IPS-15b (cell line): ENCODE results near the gene ANAPC2.

Source experiments
- H3K27me3 ChIP-seq: one replicate; pipeline ENCODE4 v1.6.1; 2013; ENCODE audit warnings: low read length; ENCODE audit not compliant: control insufficient read depth, insufficient read depth
- H3K36me3 ChIP-seq: one replicate; pipeline ENCODE4 v1.6.1; 2013; ENCODE audit warnings: low read length; ENCODE audit not compliant: control insufficient read depth, insufficient read depth
- H3K4me1 ChIP-seq: one replicate; pipeline ENCODE4 v1.6.1; 2013; ENCODE audit warnings: mild to moderate bottlenecking, low read length; ENCODE audit not compliant: control insufficient read depth, insufficient read depth
- H3K4me3 ChIP-seq: one replicate; pipeline ENCODE4 v1.5.1; 2013; ENCODE audit warnings: low read depth, low read length
- H3K9ac ChIP-seq: one replicate; pipeline ENCODE4 v1.6.1; 2013; ENCODE audit warnings: low read depth, mild to moderate bottlenecking, low read length
- H3K9me3 ChIP-seq: one replicate; pipeline ENCODE4 v1.6.1; 2013; ENCODE audit warnings: mild to moderate bottlenecking, low read length; ENCODE audit not compliant: control insufficient read depth, insufficient read depth

ANAPC2 gene

DNA sequence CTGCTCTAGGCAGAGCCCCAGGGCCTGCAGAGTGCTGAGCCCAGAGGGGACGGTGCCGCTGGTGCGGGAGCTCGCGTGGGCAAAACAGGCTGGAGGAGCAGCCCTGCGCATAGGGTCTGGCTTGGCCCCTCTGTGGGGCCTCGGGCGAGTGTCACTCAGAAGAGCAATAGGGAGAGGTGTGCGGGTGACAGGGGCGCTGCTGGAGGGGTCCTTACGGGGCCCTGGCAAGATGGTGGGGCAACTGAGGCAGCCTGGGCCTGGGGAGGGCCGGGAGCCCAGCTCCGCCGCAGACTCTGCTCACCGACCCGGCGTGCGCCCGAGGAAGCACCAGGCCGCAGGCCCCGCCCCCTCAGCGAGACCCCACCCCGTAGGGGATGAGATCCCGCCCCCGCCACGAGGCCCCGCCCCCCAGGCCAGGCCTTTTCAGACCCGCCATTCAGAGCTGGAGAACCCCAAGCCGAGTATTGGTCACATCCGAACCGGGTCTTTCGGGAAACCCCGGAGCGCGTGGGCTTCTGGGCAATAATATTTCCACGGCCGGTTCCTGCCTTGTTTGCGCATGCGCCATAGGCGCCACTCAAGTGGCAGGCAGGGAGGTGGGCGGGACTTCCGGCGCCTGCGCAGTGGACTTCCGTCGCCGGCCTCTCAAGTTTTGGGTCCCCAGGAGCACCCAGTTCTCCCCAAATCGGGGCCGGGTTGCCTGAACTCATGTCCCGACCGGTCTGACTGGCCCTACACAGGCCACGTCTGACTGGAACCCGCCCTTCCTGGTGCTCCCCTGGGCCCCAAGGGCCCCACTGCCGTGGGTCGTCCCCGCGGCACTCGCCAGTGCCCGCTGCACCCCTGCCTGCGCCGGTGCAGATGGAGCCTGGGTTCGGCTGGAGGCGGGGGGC lies 35.0 kb upstream of the ANAPC2 start:
- Histone ChIP-seq H3K4me1 (no peaks in the 10 kb centered on the region), H3K9me3 (no peaks in the 10 kb centered on the region), H3K4me3 (peak overlapping the region; percentile 65), H3K27me3 (no peaks in the 10 kb centered on the region), H3K36me3 (no peaks in the 10 kb centered on the region), H3K9ac (peak overlapping the region; percentile 85)

DNA sequence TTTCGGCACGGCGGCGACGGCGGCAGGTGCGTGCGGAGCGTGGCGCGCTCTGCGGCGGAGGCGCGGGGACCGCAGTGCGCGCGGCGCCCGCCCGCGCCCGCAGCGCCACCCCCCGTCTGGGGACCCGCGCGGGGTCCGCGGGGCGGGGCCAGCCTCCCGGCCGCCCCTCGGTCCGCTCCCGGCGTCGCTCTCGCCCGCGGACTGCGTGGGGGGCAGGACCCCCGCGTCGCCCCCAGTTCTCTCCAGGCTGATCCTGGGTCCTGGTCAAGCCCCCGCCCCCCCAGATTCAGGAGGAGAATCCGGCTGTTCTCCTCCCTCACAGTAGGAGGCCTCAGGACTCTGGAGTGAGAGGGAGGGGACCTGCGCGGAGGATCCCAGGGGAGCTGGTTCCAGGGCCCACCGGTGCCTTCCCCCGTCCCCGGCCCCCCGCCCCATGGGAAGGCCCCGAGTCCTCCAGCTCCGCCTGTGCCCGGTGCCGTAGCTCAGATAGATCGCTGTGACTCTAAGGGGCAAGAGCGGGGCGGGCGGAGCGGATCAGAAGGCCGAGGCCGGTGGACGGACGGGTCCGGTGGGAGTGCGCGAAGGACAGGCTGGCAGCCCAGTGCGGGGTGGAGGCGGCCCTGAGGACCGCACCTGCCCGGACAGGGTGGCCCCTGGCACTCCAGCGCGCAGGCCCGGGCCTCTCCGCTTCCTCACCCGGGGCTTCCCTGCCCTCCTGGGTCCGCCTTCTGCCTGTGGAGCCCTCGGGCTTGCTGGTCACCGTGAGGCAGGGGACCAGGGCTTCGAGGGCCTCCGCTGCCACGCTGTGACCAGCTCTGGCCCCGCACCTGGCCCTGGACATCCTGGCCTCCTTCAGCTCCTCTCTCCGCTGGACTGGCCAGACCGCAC lies 34.1 kb upstream of the ANAPC2 start, which contains the start of gene RNF208:
RNF208 (minus strand) TSS at position 51 of the 888 bp plus-strand sequence. CDS start 1,028 bp downstream, outside the sequence.
- H3K4me1 ChIP-seq, result no peaks in the 10 kb centered on the region
- peak within 1 kb of the TSS; percentile 41 for H3K9ac ChIP-seq
- H3K27me3 ChIP-seq, result no peaks in the 10 kb centered on the region
- H3K9me3 ChIP-seq, result no peaks in the 10 kb centered on the region
- H3K36me3 ChIP-seq, result no peaks in the 10 kb centered on the region
- peak within 1 kb of the TSS; percentile 63 for H3K4me3 ChIP-seq

DNA sequence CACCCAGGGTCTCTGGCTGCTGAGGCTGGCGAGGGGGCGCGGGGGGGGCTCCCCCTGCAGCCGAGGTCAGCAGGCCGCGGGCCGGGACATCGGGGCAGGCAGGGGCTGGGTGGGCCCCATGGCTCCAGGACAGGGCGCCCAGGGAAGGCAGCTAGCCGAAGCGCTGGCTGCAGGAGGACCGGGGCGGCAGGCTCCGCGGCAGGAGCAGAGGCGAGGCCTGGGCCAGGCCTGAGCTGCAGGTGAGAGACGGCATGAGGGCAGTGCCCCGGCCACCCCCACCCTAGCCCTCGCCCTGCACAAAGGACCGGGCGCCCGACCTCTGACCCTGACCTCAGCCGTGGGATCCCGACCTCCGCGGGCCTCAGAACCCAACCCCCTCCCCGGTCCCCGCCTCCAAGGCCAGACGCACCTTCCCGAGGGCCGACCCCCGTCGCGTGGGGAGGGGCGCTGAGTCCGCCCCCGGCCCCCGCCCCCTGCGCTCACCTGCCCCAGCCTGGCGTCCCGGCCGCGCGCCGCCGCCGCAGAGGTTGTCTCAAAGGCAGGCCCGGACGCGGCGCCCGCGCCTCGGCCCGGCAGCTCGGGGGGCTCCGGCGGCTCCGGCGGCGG lies 33.2 kb upstream of the ANAPC2 start:
- peak overlapping the region; percentile 43 for H3K4me3 ChIP-seq
- H3K4me1 ChIP-seq, result no peaks in the 10 kb centered on the region
- H3K9me3 ChIP-seq, result no peaks in the 10 kb centered on the region
- no peak overlapping the region for H3K9ac ChIP-seq
- no peaks in the 10 kb centered on the region for H3K27me3 ChIP-seq
- peaks cover 3% of the 10 kb centered on the region for H3K36me3 ChIP-seq

DNA sequence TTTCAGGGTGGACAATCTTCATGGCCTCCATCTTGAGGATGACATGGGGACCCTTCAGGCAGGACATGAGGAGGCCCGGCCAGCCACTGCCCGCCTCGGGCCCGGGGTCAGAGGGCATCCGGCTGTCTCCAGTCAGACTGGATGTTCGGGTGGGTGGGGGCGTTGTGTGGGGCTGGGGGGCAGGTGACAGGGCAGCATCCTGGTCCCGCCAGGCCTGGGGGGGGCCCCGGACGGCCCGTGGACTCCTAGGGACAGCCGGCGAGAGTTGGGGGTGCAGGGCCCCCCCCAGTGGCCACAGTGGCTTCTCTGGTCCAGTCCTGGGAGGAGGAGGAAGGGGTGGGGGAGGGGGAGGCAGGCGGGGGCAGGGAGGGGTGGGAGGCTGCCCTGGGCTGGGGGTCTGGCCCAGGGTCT lies 32.7 kb upstream of the ANAPC2 start:
- no peaks in the 10 kb centered on the region for H3K27me3 ChIP-seq
- H3K4me3 ChIP-seq, result no peak overlapping the region
- H3K4me1 ChIP-seq, result no peaks in the 10 kb centered on the region
- H3K36me3 ChIP-seq, result peaks cover 8% of the 10 kb centered on the region
- H3K9me3 ChIP-seq, result no peaks in the 10 kb centered on the region
- H3K9ac ChIP-seq, result no peak overlapping the region

DNA sequence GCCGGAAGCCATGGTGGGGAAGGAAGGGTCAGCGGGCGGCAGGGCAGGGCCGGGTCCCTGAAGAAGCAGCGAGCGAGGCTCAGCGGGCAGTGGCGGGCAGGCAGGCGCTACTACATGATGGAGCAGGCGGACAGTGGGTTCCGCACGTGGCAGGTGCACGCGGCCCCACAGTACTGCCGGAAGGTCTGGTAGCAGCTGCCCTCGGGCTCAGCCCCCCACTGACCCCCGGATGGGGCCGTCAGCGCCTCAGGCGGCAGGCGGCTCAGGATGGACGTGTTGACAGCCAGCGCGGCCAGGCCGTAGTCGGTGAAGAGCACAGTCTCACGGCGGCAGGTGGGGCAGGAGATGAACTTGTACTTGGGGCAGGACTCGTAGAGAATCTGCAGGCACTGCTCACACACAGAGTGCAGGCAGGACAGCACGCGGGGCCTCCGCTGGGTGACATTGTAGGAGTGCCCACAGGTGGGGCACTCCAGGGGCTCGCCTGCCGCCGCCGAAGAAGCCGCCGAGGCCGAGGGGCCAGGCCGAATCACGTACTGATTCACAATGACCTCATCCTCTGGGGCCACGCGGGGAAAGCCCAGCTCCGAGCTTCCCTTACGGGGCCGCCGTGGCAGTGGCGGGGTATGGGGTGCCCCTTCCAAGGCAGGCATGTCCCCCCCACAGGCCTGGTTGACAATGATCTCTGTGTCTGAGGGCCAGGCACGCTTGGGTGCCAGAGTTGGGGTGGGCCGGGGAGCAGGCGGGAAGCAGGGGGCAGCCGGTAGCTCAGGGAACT lies 32.1 kb upstream of the ANAPC2 start:
- Histone ChIP-seq H3K27me3 (no peaks in the 10 kb centered on the region), H3K4me3 (no peak overlapping the region), H3K36me3 (peaks cover 10% of the 10 kb centered on the region), H3K4me1 (no peaks in the 10 kb centered on the region), H3K9me3 (no peaks in the 10 kb centered on the region), H3K9ac (no peak overlapping the region)

DNA sequence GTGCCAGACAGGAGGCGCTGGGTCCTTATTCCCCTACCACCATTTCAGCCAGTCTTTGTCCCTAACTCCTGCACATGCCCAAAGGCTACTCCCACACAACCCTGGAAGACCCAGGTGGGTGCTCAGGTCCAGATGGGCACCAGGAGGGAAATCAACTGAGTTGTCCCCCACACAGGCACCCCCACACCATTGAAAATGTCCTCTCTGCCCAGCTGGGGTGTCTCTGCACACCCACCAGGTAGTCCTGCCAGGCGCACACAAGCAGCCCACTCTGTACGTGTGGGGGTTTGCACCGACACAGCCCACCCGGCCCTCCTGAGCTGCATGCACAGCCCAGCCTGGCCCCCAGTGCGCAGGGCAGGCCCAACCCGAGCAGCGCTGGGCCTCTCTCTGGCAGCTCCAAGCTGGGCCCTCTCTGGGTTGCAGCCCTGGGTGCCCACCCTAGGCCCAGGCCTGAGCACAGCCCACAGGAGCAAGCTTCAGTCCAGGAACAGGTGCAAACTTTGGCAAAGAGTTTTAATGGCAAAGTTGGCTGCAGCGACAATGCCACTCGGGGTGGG lies 31.5 kb upstream of the ANAPC2 start:
- no peaks in the 10 kb centered on the region for H3K4me1 ChIP-seq
- H3K4me3 ChIP-seq, result no peak overlapping the region
- no peak overlapping the region for H3K9ac ChIP-seq
- no peaks in the 10 kb centered on the region for H3K27me3 ChIP-seq
- H3K36me3 ChIP-seq, result peaks cover 14% of the 10 kb centered on the region
- no peaks in the 10 kb centered on the region for H3K9me3 ChIP-seq

DNA sequence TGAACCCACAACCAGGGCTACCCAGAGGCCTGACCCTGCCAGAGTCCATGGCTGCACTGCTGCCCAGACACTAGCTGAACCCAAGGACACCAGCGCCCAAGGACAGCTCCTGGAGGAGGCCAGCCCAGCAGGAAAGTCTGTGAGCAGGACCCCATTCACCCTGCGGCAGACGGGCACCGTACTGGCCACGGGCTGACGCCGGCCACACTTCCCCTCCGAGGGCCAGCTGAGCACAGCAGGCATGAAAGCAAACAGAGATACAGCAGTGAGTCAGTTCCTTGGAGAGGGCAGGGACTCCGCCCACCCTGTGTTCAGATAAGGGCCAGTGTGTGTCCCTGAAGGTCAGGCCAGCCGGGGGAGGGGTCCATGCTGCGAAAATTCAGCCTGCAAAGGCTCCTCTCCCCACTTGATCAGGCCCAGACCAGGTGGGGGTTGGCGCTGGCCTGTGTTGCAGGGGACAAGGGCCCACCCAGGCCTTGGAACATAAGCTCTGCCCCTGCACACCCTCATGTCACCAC lies 30.5 kb upstream of the ANAPC2 start:
- H3K9me3 ChIP-seq, result no peaks in the 10 kb centered on the region
- H3K4me1 ChIP-seq, result no peaks in the 10 kb centered on the region
- peaks cover 23% of the 10 kb centered on the region for H3K36me3 ChIP-seq
- no peak overlapping the region for H3K4me3 ChIP-seq
- H3K27me3 ChIP-seq, result no peaks in the 10 kb centered on the region
- no peak overlapping the region for H3K9ac ChIP-seq

DNA sequence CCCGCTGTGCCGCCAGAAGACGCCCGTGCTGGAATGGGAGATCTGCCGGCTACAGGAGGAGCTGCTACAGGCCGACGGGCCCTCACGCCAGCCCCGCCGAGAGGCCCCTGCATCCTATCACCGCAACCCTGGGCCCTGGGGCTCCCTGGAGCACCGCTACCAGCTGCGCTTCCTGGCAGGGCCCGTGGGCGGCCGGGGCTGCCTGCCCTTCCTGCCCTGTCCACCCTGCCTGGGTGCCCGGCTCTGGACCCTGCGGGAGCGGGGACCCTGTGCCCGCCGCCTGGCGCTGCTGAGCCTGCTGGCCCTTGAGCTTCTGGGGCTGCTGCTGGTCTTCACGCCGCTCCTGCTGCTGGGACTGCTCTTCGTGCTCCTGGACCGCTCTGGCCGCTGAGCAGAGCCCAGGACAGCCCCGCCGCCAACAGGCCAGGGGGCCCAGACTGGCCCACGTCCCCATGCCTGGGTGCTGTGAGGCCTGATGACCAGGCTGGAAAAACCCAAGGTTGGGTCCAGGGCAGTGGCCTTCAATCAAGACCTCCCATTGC lies 29.9 kb upstream of the ANAPC2 start:
- Histone ChIP-seq H3K9ac (no peak overlapping the region), H3K9me3 (no peaks in the 10 kb centered on the region), H3K36me3 (peaks cover 28% of the 10 kb centered on the region), H3K27me3 (no peaks in the 10 kb centered on the region), H3K4me3 (no peak overlapping the region), H3K4me1 (no peaks in the 10 kb centered on the region)

DNA sequence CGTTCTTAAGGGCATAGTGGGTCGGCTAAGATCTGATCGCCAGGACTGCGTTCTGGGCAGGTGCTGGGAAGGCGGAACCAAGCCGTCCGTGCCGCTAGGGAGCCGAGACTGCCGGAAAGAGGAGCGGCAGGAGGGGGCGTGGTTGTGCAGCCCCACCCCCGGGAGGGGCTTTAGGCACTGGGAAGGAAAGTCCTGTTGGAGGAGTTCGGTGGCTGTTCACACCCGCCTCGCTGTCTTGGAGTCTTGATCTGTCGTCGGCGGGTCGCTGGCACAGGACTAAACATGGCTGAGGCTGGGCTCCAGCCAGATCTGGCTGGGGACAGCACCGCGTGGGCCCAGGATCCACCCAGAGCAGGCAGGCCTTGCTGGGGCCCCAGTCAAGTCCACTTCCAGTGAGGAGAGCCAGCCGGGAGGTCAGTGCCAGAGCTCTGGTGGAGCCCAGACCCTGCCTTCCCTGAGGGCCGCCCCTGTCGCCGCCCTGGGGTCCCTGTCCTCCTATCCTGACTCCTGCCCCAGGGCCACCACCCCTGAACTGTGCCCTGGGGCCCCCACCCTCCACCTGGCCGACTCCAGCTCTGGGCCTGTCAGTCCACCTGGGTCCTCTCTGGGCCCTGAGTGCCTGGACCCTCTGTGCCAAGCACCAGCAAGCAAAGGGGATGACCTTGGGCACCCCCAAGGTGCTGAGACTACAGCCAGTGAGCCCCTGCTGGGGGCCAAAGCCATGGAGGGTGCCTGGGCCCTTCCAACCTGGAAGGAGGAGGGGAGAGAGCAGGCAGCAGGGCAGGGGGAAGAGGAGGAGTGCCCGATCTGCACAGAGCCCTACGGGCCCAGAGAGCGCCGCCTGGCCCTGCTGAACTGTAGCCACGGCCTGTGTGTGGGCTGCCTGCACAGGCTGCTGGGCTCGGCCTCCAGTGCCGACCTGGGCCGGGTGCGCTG lies 29.2 kb upstream of the ANAPC2 start:
- H3K36me3 ChIP-seq, result peaks cover 32% of the 10 kb centered on the region
- no peak overlapping the region for H3K9ac ChIP-seq
- H3K4me3 ChIP-seq, result no peak overlapping the region
- H3K27me3 ChIP-seq, result no peaks in the 10 kb centered on the region
- H3K4me1 ChIP-seq, result no peaks in the 10 kb centered on the region
- no peaks in the 10 kb centered on the region for H3K9me3 ChIP-seq
